Renal pelvis (tissue), 4 donors: ENCODE measurements around the gene HDAC4. TPM values are rescaled to one million over a fixed set of nuclear protein-coding genes. Genes with fewer than 3 reads are reported as not detected.

Experiments used
- DNase-seq: peaks from one replicate; pipeline ENCODE4 v3.0.0-alpha.2; 2013
- polyA plus RNA-seq, 3 donors: library from polyadenylated mRNA; unstranded; fragments of 120-200 nt; gene quantifications; one replicate each; pipeline ENCODE4 v1.2.1, GENCODE V29; 2013; ENCODE audit not compliant: insufficient read length in 3 of 3

Gene HDAC4
- polyA plus RNA-seq, 3 donors, result 13.7 to 23.9 (median 14.0) TPM

DNA sequence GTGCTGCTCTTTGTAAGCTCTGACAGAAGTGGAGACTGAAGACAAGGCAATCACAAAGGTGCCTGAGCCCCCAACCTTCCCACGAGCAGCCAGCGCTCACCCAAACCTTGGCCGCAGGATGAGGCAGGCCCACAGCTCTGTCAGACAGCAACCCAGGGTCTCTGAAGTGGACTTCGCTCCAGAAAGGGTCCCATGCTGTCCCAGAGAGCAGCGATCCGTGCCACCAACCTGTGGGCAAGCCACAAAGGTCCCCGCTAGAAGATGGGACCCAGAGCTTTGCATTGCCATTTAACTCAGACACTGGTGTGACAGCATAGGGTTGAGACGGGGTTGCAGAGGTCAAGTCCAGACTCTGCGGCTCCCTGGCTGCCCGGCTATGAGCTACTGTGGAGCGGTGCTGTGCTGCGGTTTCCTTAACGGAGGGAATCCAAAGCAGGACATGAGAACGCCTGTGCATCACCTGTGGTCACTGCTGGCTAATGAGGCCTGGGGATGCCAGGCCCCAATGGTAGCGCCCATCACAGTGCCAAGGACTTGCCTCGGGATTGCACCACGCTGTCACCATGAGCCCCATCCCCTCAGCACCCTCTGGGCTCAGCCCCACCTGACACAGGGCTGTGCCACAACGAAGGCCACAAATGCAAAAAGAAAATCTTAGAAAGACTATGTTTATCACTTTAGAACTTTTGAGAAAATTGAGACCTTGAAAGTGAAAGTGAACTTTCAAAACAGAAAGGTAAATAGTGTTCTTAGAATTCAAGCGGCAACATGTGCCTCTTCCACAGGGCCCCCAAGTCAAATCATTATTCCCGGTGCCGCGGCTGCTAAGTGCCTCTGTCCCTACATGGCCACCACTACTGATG lies 103.4 kb downstream of the HDAC4 start:
- DNase-seq, result no peak

DNA sequence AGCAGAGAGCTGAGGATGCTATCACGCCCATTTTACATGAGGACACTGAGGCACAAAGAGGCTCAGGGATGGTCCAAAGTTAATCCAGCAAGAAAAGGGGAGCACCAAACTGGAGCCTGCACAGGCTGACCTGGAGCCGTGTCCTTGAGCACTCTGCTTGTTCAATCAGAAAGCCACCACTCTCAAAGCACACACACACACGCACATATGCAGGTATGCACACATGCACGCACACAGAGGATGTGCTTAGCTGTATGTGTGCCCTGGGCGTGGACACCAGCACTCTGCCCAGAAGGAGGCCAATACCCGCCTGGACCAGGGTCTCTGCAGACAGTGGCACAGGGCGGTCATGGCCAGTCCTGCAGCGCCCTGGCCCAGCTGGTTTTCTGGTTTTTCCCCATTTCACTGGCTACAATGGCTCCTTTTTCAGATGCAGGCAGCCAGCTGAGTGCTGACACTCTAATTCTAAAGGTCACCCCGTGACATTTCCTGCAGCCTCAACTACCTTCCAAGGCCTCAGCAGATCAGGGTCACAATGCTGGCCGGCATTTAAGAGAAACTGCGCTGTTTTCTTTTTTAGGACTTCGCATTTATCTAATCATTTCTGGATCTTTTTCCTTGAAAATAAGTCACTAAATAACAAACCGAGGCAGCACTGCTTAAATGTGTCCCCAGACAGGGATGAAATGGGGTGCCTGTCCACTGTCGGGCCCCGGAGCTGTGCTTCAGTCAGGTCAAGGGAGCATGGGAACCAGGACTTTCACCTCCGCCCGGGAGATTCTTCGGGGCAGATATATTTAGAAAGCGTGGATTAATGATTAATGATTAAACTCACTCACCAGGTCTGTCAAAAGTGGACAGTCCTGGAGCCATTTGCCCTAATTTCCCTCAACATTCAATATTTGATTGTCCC lies 104.5 kb downstream of the HDAC4 start:
- DNase-seq, result no peak

DNA sequence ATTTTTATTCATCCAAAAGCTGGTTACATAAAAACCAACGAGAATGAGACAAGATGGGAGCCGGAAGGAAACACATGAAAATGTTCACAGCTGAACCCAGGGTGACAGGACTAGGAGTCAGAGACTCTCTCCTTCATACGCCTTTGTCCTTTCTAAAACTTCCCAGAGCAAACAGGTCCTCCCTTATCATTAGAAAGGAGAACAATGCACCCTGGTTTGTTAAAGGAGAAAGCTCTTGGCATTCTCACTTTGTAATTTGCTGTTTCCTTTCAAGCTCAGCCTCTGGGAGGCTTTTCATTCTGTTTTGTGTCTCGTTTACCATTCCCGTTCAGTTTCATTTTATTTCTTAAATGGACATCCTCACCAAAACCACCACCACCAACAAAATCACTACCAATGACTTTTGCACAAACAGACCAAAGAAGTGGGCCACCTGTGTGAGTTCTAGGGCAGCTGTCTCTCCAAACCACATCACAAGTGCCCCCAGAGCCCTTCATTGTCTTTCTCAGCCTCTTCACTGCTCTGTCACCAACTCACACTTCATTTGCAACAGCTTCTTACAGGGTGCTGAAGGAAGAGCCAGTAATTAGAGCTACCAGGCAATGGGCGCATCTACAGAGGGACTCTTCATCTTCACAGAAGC lies 105.3 kb downstream of the HDAC4 start:
- DNase-seq, result no peak

DNA sequence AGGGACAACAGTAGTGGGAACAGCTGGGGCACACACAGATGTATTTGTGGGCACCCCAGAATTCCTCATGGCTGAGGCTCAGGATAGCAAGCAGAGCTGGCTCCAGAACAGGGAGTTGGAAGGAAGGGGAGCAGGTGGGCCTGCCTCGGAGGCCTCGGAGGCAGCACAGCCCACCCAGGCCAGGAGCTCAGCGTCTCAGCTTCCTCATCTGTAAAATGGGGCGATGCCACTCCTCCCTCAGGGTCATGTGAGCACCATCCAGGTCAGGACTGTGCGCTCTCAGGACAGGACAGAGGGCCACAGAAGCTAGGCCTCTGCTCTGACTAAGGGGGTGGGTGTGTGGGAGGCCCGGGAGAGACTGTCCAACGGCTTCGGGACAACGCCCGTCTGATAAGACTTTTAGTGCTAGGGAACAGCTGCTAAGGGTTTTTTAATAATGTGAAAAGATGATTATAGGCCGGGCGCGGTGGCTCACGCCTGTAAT lies 106.2 kb downstream of the HDAC4 start:
- no peak for DNase-seq

DNA sequence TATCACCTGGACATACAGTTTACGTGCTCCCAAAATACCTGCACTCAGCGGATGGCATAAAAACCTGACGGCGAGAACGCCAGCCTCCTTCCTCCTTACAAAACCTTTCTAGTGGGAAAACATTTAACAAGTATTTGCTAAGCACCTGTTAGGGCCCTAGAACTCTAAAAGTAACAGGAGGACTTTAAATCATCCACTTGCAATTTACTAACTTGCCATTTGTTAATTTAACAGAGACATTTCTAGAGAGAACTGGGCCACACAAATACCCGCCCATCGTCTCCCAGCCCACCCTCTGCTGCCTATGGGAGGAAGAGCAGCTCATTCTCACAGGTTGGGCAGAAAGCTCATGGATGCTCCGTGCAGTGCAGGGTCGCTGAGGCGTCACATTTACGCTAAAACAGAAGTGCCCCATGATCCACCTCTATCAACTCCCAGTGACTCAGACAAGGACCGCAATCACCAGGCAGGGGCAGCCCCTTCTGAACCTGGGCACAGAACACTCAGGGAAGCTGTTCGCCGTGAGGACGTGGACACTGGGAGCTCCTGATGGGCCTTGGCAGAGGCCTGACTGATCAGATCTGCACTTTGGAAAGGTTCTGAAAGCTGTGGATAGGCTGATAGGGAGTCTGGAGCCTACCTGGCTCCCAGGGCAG lies 106.9 kb downstream of the HDAC4 start:
- no peak for DNase-seq

DNA sequence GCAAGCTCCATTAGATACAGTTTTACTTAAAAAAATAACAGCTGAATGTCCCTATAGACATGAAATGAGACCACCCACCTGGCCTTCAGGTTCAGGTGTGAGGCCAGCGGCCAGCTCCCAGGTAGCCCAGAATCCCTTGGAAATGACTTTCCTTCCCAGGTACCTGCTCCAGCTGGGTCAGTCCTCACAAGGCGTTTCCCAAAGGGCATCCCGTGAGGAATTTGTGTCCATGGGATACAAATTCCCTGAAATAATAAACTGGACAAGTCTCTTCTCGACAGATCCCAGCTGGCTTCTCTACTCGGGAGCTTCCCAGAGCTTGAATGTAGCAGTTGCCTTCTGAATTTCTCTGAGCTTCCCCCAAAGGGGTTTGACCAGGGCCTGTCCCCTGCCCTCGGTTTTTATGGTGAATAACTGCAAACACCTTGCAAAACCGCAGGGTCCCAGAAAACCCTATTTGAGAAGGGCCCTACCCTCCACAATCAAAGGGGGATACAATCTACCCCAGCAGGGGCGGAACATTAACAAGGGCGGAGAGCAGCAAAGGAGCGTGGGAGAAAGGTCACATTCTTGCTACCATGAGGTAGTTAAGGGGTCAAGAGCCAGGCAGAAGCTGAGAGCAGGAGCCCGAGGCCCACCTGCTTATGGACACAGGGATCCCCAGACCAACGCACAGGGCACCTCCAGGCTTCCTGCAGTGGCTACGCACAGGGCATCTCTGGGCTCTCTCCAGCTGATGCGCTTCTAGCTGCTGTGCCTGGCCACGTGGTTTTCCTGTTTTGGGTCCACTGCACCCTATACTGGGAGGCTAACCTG lies 107.7 kb downstream of the HDAC4 start:
- peak; percentile 60 for DNase-seq

DNA sequence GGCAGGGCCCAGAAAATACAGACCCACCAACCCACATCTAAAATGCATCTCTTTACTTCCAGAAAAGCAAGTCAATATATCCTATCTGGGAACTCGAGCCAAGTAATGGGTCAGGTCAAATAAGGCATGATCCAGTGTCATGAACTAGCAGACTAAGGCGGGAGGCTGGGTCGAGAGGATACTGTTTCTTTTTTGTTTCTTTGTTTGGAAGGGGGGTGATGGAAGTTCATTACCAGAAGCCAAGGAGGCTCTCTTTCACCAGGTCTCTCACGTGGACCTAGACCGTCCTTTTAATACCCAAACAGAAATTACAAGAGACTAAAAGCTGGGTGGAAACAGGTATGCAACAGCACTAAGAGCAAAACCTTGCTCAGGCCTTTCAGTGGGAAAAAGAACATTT lies 108.3 kb downstream of the HDAC4 start:
- DNase-seq, result no peak

DNA sequence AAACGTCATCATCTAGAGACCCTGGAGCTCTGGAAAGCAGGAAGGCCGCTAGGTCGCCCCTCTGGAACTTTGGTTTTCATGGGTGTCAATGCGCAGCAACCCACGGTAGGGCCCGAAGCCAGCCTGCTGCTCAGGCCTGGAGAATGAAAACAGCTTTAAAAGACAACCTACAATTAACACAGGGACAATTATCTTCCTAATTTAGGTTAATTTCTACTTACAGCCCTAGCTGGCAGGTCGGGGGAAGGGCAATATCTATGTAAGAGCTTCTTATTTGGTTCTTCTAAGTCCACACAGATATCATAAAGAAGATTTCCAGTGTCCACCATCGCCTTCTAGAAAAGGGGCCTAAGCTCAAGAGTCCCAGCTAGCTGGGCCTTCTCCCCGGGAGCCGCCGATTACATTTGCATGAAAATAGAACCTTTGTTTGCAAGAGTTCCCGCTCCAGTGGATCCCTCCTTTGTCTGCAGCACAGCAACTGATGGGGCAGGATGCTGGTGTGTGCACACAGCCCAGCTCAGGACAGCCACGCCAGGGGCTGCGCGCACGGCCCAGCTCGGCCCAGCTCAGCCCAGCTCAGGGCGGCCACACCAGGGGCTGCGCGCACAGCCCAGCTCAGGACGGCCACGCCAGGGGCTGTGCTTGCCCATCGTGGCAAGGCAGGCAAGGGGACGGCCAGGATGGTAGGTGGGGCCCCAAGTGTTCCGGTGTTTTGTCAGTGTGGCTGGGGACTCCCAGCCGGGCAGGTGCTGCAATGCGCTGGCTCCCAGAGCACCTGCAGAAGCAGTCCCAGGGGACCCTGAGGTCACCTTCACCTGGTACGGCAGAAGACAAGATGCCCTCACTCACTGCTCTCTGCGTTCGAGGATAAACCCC lies 109.1 kb downstream of the HDAC4 start:
- no peak for DNase-seq

DNA sequence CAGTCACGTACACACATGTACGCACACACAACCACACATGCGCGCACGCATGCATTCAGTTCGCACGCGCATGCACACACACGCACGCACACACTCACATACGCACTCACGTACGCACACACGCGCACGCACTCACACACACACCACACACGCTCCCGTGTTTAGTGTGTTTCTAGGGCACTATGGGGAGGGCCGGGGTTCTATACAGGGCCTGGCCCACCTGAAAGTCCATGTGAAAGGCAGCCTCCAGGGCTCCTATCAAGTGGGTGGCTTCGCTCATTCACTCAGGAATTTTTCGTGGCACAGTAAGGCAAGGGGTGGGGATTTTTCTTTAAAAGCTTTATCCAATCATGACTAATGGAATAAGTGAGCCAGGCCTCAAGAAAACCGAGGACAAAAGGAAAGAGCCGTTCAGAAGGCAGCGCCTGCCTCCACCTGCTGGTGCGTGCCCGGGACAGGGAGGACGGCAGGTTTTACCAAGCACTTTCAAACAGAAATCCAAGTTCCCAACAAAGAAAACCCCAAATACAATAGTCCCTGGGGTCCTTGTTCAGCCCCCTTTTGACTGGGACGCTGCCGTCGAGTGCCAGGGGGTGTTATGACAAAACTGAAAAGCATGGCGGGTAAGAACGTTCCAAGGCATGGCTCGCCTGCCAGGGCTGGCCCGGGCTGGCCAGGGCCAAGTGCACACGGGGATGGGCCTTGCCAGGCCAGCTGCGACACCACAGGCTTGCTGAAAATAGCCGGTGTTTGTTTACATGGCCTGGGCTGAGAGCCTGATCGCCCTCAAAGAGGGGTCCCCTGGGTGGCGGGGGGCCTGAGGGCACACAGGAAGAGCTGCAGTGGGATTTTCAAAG lies 110.0 kb downstream of the HDAC4 start:
- no peak for DNase-seq

DNA sequence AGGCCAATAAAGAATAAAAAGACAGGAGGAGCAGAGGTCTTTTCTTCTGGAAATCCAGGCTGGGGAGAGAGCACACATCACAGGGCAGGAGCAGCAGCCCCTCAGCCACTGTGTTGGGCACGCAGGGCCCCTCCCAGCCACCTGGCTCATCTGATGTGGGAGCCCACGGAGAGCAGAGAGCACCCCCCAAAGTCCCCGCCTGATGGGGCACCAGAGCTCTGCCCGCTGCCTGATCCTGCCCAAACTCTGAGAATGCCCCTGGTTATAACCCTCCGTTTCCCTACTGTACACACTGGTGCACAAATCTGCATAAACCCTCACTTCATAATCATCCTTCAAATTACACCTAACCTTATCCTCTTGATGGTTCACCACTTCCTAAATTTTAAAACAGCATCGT lies 111.3 kb downstream of the HDAC4 start:
- no peak for DNase-seq

DNA sequence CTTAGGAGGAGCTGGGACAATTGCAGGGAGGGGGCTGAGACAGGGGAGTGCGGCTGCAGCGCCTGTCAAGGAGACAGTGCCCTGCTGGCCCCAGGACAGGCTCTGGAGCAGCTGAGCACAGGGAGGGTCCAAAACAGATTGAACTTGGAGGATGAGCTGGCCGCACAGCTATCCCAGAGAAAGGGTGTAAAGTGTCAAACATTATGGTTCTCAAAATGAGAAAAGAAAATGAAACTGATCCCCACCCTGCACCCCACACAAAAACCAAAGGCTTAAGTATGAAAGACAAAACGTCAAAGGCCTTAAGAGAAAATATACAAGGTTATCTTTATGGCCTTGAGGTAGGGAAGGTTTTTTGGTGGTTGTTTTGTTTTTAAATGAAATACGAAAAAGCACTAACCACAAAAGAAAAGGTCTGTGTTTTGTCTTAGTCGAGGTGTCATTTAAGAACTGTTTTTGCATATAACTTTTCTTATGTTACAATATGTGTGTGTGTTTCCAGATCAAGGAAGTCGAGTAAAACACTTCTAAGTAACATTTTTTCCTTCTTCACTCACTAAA lies 111.8 kb downstream of the HDAC4 start:
- no peak for DNase-seq

DNA sequence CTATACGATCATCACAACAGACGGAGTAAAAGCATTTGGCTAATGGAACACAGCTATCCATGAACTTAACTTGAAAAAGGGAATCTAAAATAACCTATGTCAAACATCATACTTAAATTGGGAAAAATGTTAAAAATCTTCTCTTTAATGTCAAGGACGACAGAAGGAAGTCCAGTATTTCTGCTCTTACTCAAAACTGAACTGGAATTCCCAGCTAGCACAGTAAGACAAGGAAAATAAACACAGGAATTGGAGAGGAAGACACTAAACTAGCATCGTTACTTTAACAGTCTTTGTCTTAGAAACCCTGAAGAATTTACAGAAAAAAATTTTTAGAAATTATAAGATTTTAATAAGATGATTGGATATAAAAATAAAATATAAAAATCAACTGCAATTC lies 112.6 kb downstream of the HDAC4 start:
- DNase-seq, result no peak

DNA sequence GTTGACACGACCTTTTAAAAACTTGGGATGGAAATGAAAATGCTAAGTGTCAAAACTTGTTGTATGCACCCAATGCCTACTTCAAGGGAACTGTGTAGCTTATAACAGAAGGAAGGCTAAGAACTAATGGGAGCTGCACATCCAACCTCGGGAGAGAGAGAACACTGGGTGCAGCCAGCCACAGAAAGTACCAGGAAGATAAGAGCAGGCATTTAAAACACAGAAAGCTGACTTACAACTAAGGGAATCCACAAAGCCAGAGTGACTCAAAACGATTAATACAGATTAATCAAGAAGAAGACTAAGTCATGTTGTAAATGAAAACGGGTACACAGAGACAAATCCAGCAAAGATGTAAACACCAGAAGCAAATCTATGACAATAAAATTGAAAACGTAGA lies 113.4 kb downstream of the HDAC4 start:
- DNase-seq, result no peak

DNA sequence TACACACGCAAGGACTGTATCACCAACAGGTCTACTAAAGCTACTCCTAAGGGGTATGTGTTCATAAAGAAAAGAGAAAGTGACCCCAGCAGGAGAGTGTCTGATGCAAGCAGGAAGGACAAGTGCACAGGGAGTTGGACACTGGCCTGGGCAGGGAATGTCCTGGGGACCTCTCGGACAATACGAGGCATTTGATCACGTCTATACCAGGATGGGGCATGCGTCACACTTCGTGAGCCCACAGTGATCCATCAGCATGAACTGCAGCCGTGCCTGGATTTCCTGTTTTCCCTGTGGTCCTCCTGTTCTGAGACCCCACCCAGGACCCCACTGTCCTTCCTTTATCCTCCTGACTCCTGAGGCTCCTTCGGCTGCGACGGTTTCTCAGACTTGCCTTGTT lies 113.9 kb downstream of the HDAC4 start:
- DNase-seq, result no peak

DNA sequence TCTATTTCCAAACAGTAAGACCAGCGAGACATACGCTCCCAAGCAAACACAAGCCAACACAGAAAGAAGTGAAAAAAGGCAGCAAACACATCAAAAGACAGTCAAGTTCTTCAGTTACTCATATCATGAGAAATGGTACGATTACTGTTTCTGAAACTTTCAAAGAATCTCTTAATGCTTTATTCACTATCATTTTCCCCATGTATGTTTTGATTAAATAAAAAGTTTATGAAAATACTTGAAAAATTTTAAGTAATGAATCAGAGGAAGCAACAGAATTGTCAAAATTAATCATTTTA lies 114.9 kb downstream of the HDAC4 start:
- DNase-seq, result no peak

DNA sequence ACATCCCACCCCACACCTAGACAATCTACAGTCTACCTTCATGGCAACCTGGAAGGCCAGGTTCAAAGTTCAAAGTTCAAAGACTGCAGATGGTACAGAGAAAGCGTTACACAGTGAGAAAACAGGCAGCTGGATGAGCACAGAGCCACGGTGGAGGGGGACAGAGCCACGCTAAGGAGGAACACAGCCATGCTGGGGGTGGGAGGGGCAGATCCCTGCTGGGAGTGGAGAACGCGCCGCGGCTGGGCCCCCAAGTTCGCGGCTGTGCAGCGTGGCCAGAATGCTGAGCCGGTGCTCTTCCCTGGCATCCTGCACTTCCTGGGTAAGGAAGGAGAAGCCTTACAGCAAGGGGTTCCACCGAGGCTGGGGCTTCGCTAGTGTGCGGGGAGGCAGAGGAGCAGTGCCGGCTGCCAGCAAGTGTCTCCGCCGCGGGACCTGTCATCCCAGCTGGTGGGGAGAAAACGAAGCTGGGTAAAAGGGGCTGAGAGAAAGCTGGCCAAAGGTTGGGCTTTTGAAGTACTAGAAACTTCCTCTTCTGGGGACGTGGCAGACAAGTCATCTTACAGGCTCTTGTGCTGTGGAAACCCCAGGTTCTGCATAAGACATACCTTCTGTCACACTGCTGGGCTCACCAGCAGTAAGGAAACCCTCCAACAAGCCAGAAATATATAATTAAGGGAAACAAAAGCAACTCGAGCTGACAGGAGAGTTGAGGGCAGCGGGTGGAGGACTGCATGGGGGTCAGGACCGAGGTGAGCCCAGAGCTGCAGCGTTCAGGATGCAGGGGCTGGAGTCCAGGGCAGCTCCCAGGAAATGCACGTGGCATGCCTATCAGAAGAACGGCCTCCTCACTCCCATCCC lies 115.5 kb downstream of the HDAC4 start:
- DNase-seq, result no peak

DNA sequence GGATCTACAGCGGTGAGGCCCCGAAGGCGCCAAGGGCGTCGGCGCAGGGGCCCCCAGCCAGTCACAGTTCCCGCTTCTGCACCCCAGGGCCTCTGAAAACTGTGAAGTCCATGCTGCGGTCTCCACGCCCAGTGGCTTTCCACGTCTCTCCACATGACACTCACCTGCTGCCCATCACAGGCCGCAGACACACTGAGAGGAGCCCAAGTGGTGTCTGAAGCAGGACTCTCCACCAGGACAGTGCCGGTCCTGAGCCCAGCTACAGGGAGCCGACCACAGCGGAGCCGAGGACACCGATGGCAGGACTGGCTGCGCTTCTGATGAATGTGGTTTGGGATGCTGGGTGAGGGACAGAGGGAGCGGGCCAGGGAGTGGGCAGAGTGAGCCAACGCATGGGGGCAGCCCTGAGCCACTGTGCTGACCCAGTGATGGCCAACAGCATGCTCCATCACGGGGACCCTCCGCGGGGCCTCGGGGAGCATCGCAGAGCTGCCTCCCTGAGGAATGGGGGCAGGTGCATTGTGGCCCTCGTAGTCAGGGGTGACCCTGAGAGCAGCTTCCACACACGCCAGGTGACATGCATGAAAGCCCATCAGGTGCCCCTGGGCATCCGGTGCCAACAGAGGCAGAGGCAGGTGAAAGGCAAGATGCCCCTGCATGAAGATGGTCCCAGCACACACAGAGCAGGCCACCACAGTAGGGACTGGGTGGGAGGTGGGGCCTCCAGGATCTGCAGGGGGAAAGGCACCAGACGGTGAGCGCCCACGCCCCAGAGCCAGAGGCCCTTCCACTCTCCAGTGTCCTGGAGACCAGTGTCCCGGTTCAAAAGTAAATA lies 116.6 kb downstream of the HDAC4 start:
- DNase-seq, result no peak
